SK-N-SH (cell line): Measurements from ENCODE around the gene DTNA. TPM values are rescaled to one million over a fixed set of nuclear protein-coding genes. Genes with fewer than 3 reads are reported as not detected.

Experiments used
- CTCF ChIA-PET: fragments of 300-600, 350-600 bp; formaldehyde crosslinking; extraction: SDS; loops from one replicate; lab custom pipeline; 2021; lab: Yijun Ruan, JAX
- POLR2A ChIA-PET: fragments of 350-600 bp; sonication (Branson Sonifier 250); formaldehyde crosslinking; extraction: SDS; loops from one replicate; lab custom pipeline; 2020; ENCODE audit warnings: antibody characterized with exemption, inconsistent platforms; lab: Yijun Ruan, JAX
- DNase-seq: peaks from one replicate; pipeline ENCODE4 v3.0.0; 2012
- H2AFZ ChIP-seq: fragments of 200-600 bp; sonication (generic); 2 replicates; pipeline ENCODE4 v1.8.1; 2016; ENCODE audit warnings: antibody characterized with exemption, mild to moderate bottlenecking, low read depth
- H3F3A ChIP-seq: fragments of 200-600 bp; sonication (generic); replicated peaks from 2 replicates; pipeline ENCODE3; 2016; ENCODE audit warnings: antibody characterized with exemption, mild to moderate bottlenecking; ENCODE audit not compliant: insufficient read depth
- H3K27ac ChIP-seq, 2 experiments: fragments of 200-500 bp in 1 of 2; fragments of 200-600 bp in 1 of 2; sonication (Bioruptor generic) in 1 of 2; sonication (generic), shearing (Covaris generic) in 1 of 2; 2 replicates each; pipeline versions ENCODE4 v1.5.1 to v1.6.1; 2014 to 2016; ENCODE audit warnings: low read depth in 2 of 2, inconsistent platforms in 1 of 2, low read length in 1 of 2, mild to moderate bottlenecking in 1 of 2, mixed read lengths in 1 of 2
- H3K27me3 ChIP-seq: fragments of 200-600 bp; sonication (generic), shearing (Covaris generic); 2 replicates; pipeline ENCODE4 v1.6.1; 2016; ENCODE audit warnings: mixed run types; ENCODE audit not compliant: insufficient read depth
- H3K36me3 ChIP-seq, 2 experiments: fragments of 200-500 bp in 1 of 2; fragments of 200-600 bp in 1 of 2; sonication (Bioruptor generic) in 1 of 2; sonication (generic) in 1 of 2; replicated peaks in 1 of 2; 2 replicates each; pipeline versions ENCODE3 to v1.5.1; 2014 to 2016; ENCODE audit warnings: low read length in 1 of 2, mild to moderate bottlenecking in 1 of 2; ENCODE audit not compliant: insufficient read depth in 2 of 2, control insufficient read depth in 1 of 2
- H3K4me1 ChIP-seq, 2 experiments: fragments of 200-500 bp in 1 of 2; fragments of 200-600 bp in 1 of 2; sonication (Bioruptor generic) in 1 of 2; sonication (generic), shearing (Covaris generic) in 1 of 2; 2 replicates each; pipeline versions ENCODE4 v1.5.1 to v1.6.1; 2014 to 2016; ENCODE audit warnings: low read depth in 1 of 2, low read length in 1 of 2, mixed run types in 1 of 2; ENCODE audit not compliant: insufficient read depth in 2 of 2, control insufficient read depth in 1 of 2
- H3K4me2 ChIP-seq: fragments of 200-600 bp; sonication (generic), shearing (Covaris generic); 2 replicates; pipeline ENCODE4 v1.6.1; 2017; ENCODE audit warnings: mixed run types
- H3K4me3 ChIP-seq, 2 experiments: fragments of 200-500 bp in 1 of 2; fragments of 200-600 bp in 1 of 2; sonication (Bioruptor generic) in 1 of 2; sonication (generic), shearing (Covaris generic) in 1 of 2; 2 replicates each; pipeline versions ENCODE4 v1.5.1 to v1.8.1; 2014 to 2016; ENCODE audit warnings: low read depth in 2 of 2, inconsistent platforms in 1 of 2, low read length in 1 of 2, mild to moderate bottlenecking in 1 of 2, mixed read lengths in 1 of 2, moderate library complexity in 1 of 2
- H3K79me2 ChIP-seq: fragments of 200-600 bp; sonication (generic); 2 replicates; pipeline ENCODE4 v1.8.1; 2017; ENCODE audit warnings: mild to moderate bottlenecking; ENCODE audit not compliant: insufficient read depth
- H3K9ac ChIP-seq: fragments of 200-600 bp; sonication (generic); 2 replicates; pipeline ENCODE4 v1.6.1; 2017; ENCODE audit warnings: mixed run types
- H3K9me2 ChIP-seq: fragments of 200-600 bp; sonication (generic); 2 replicates; pipeline ENCODE4 v1.6.1; 2017; ENCODE audit warnings: mixed run types
- H3K9me3 ChIP-seq: fragments of 200-600 bp; sonication (generic); 2 replicates; pipeline ENCODE4 v1.6.1; 2017; ENCODE audit warnings: mixed run types, mild to moderate bottlenecking, moderate library complexity
- H4K20me1 ChIP-seq: fragments of 200-600 bp; sonication (generic); 2 replicates; pipeline ENCODE4 v1.6.1; 2017; ENCODE audit warnings: mild to moderate bottlenecking, mixed run types; ENCODE audit not compliant: insufficient read depth
- EP300 ChIP-seq, 2 experiments: IDR thresholded peaks; 2 replicates each; pipeline versions ENCODE4 v1.4.0 to v1.6.1; 2012; ENCODE audit warnings: borderline replicate concordance in 1 of 2, low read depth in 1 of 2, low read length in 1 of 2
- GABPA ChIP-seq: IDR thresholded peaks from 2 replicates; pipeline ENCODE4 v1.4.0; 2012; ENCODE audit warnings: low read depth, mild to moderate bottlenecking
- NFIC ChIP-seq: IDR thresholded peaks from 2 replicates; pipeline ENCODE4 v1.4.0; 2012; ENCODE audit warnings: borderline replicate concordance
- RFX5 ChIP-seq: IDR thresholded peaks from 2 replicates; pipeline ENCODE4 v1.6.1; 2012; ENCODE audit warnings: mild to moderate bottlenecking, improper control_type of control experiment, low read length
- RXRA ChIP-seq: IDR thresholded peaks from 2 replicates; pipeline ENCODE4 v1.4.0; 2012; ENCODE audit warnings: low read depth, mild to moderate bottlenecking, borderline replicate concordance
- TCF12 ChIP-seq: IDR thresholded peaks from 2 replicates; pipeline ENCODE4 v1.4.0; 2012
- TEAD4 ChIP-seq: IDR thresholded peaks from 2 replicates; pipeline ENCODE4 v1.4.0; 2012; ENCODE audit warnings: mild to moderate bottlenecking, borderline replicate concordance; ENCODE audit not compliant: insufficient read depth
- WGBS: methylation state at CpG from one replicate; pipeline ENCODE4 v1.1.6; 2017; ENCODE audit warnings: low lambda C conversion rate; 5-methylcytosine and 5-hydroxymethylcytosine counted together
- polyA plus RNA-seq, 3 experiments: library from polyadenylated mRNA; depleted of rRNA; stranded (reverse); fragments of >200 nt; gene quantifications; 2 replicates each; pipeline ENCODE4 v1.2.3, GENCODE V29; 2012
- TF ChIP-seq, protein P1 (sequence below): IDR thresholded peaks from 2 replicates; pipeline ENCODE4; 2012
- TF ChIP-seq, protein P2 (sequence below): fragments of 150-350 bp; IDR thresholded peaks from 2 replicates; pipeline ENCODE4 v1.6.1; 2017; ENCODE audit warnings: antibody characterized with exemption, low read length, low read depth, borderline replicate concordance

DTNA gene
- polyA plus RNA-seq, 1 of the 3 experiments (the other 2 are of a cell fraction): 7.9 TPM

GRCh38 chr18:34862561-34862960, 152.5 kb downstream of the DTNA start:
- Histone ChIP-seq H3K4me1 (peaks cover 0 to 2% of the 10 kb centered on the region in 2 experiments; a peak in 2 of 4 replicates), H3K27me3 (no peaks in the 10 kb centered on the region)
- DNase-seq: no peak
- no peak for TF ChIP-seq NFIC
- TF ChIP-seq, all 33 proteins: peak for 0
- Histone ChIP-seq H3K9ac (no peak overlapping the region), H3K4me2 (no peak overlapping the region), H3K36me3 (no peaks in the 10 kb centered on the region), H3K9me2 (no peaks in the 10 kb centered on the region), H4K20me1 (no peaks in the 10 kb centered on the region), H3F3A (no peaks in the 10 kb centered on the region), H3K4me3 (no peak overlapping the region), H3K9me3 (no peaks in the 10 kb centered on the region), H3K27ac (no peak overlapping the region), H2AFZ (no peak overlapping the region), H3K79me2 (no peaks in the 10 kb centered on the region)
- ChIA-PET CTCF (no interaction called here), POLR2A (no interaction called here)
- 74% methylated on average over 3 of the region's 3 CpGs for WGBS

DNA sequence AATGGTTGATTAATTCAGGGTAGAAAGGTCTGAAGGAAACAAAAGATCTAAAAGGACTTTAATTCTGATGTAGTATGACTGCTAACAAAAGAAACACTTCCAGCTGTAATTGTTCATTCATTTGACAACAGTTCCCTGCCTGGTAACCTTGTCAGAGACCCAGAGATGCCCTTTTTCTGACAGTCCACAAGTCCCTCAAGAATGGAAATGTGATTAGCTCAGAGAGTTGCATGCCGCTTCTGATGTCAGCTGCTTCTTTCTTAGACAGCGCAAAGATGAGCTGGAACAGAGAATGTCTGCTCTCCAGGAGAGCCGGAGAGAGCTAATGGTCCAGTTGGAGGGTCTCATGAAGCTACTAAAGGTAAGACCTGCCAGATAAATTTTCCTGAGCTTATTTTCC, 153.6 kb downstream of the DTNA start:
- Histone ChIP-seq H4K20me1 (no peaks in the 10 kb centered on the region), H3K36me3 (no peaks in the 10 kb centered on the region), H3K9me2 (no peaks in the 10 kb centered on the region), H3K4me2 (no peak overlapping the region), H3K4me3 (no peak overlapping the region), H3K9ac (no peak overlapping the region), H3K4me1 (peaks cover 0 to 4% of the 10 kb centered on the region in 2 experiments; a peak in 2 of 4 replicates), H3F3A (no peaks in the 10 kb centered on the region), H3K27me3 (no peaks in the 10 kb centered on the region), H2AFZ (no peak overlapping the region), H3K79me2 (no peaks in the 10 kb centered on the region), H3K27ac (no peak overlapping the region), H3K9me3 (no peaks in the 10 kb centered on the region)
- no peak for TF ChIP-seq RXRA
- no peak for TF ChIP-seq GABPA
- TF ChIP-seq NFIC: no peak
- TF ChIP-seq, protein P1, sequence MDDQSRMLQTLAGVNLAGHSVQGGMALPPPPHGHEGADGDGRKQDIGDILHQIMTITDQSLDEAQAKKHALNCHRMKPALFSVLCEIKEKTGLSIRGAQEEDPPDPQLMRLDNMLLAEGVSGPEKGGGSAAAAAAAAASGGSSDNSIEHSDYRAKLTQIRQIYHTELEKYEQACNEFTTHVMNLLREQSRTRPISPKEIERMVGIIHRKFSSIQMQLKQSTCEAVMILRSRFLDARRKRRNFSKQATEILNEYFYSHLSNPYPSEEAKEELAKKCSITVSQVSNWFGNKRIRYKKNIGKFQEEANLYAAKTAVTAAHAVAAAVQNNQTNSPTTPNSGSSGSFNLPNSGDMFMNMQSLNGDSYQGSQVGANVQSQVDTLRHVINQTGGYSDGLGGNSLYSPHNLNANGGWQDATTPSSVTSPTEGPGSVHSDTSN: no peak
- no peak for TF ChIP-seq TEAD4
- TF ChIP-seq, protein P2, sequence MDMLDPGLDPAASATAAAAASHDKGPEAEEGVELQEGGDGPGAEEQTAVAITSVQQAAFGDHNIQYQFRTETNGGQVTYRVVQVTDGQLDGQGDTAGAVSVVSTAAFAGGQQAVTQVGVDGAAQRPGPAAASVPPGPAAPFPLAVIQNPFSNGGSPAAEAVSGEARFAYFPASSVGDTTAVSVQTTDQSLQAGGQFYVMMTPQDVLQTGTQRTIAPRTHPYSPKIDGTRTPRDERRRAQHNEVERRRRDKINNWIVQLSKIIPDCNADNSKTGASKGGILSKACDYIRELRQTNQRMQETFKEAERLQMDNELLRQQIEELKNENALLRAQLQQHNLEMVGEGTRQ: no peak
- TF ChIP-seq EP300 (IDR thresholded peaks at IDR 0.05; ENCODE audit: borderline replicate concordance in 1 of 2, low read depth in 1 of 2, low read length in 1 of 2): no peak
- no peak for TF ChIP-seq TCF12
- TF ChIP-seq RFX5: no peak
- POLR2A ChIA-PET: no interaction called here
- CTCF ChIA-PET: interaction anchor here (1.3 kb wide), 1 partner anchor 9 kb away, joined by 4 read pairs; no protein-coding TSS in a partner anchor
- no peak for DNase-seq
- WGBS: 94% methylated on average over 2 of the region's 3 CpGs
